SK-N-MC (cell line): Measurements from ENCODE around the gene BRI3BP.

ENCODE experiments used
- DNase-seq: peaks from one replicate; pipeline ENCODE4 v3.0.0-alpha.2; 2011; ENCODE audit warnings: low read depth, low spot score
- H3K27ac ChIP-seq: fragments of 200-600 bp; sonication (generic); 2 replicates; pipeline ENCODE4 v1.5.1; 2016; ENCODE audit warnings: mixed run types
- H3K36me3 ChIP-seq: fragments of 200-600 bp; sonication (generic); 2 replicates; pipeline ENCODE4 v1.6.1; 2017; ENCODE audit warnings: antibody characterized with exemption, low read length, mixed read lengths; ENCODE audit not compliant: insufficient read depth
- H3K4me3 ChIP-seq: fragments of 200-600 bp; sonication (generic); 2 replicates; pipeline ENCODE4 v1.5.1; 2016
- H3K9ac ChIP-seq: fragments of 200-600 bp; sonication (generic); 2 replicates; pipeline ENCODE4 v1.8.0; 2017; ENCODE audit warnings: mixed run types, mixed read lengths; ENCODE audit not compliant: insufficient read length
- H3K9me3 ChIP-seq: fragments of 200-600 bp; sonication (generic); 2 replicates; pipeline ENCODE4 v1.6.1; 2017; ENCODE audit warnings: low read depth, mild to moderate bottlenecking, antibody characterized with exemption, low read length, moderate library complexity, mixed read lengths
- EZH2 ChIP-seq: fragments of 200-600 bp; sonication (generic); IDR thresholded peaks from one replicate; pipeline ENCODE4 v1.6.1; 2017; ENCODE audit warnings: antibody characterized with exemption
- FOXP2 ChIP-seq: optimal IDR thresholded peaks from 2 replicates; pipeline ENCODE3; 2011; ENCODE audit warnings: mild to moderate bottlenecking, moderate library complexity; ENCODE audit not compliant: insufficient read depth; ENCODE audit errors: extremely low read length, control extremely low read depth
- POLR2AphosphoS5 ChIP-seq: IDR thresholded peaks from 2 replicates; pipeline ENCODE4 v1.6.1; 2012; ENCODE audit warnings: mild to moderate bottlenecking, low read depth, low read length, borderline replicate concordance

The BRI3BP gene

GRCh38 chr12:124967016-124967739, 26.3 kb upstream of the BRI3BP start:
- H3K9me3 ChIP-seq, result no peaks in the 10 kb centered on the region
- H3K9ac ChIP-seq, result no peak overlapping the region
- no peak overlapping the region for H3K27ac ChIP-seq
- no peak for TF ChIP-seq POLR2AphosphoS5
- no peak for TF ChIP-seq FOXP2
- TF ChIP-seq EZH2, result no peak
- peaks cover 66% of the 10 kb centered on the region for H3K36me3 ChIP-seq
- H3K4me3 ChIP-seq, result no peak overlapping the region
- no peak for DNase-seq

GRCh38 chr12:124968656-124969055, 24.8 kb upstream of the BRI3BP start:
- peaks cover 64% of the 10 kb centered on the region for H3K36me3 ChIP-seq
- H3K9ac ChIP-seq, result no peak overlapping the region
- no peak overlapping the region for H3K27ac ChIP-seq
- TF ChIP-seq FOXP2 (no peak), EZH2 (no peak), POLR2AphosphoS5 (no peak)
- H3K9me3 ChIP-seq, result no peaks in the 10 kb centered on the region
- no peak for DNase-seq
- no peak overlapping the region for H3K4me3 ChIP-seq

DNA sequence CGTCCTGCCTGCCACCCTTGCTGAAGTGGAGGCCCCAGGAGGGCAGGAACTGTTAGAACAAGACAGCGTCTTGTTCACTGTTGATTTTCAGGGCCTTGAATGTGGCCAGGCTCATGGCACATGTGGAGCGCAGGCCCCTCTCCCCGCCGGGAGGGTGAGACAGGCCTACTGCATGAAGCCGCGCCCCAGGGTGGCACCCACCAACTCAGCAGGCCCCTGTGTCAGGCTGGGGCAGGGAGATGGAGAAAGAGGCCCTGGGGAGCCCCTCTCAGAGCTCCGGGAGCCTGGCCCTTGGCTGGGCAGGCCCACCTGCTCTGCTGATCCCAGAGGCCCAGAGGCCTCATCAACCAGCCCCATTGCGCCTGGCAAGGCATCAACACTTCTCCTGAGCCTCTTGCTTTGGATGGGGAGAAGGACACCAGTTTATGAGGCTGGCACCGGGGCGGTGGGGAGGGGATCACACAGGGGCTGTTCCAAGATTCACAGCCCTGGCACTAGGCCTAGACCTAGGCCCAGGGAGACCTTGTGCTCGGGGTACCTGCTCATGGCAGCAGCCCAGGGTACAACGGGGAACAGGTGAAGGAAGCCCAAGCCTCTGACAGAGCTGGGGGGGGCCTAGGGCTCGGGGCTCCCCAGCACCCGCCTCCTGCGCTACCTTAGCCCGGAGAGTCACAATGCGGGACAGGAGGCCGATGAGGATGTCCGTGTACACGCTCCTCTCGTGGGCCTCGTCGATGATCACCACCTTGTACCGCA, 22.6 kb upstream of the BRI3BP start:
- H3K27ac ChIP-seq, result no peak overlapping the region
- H3K9ac ChIP-seq, result no peak overlapping the region
- no peak for DNase-seq
- no peak overlapping the region for H3K4me3 ChIP-seq
- H3K36me3 ChIP-seq, result peaks cover 59% of the 10 kb centered on the region; the same call in 1 of the 2 replicates
- TF ChIP-seq FOXP2 (no peak), EZH2 (no peak), POLR2AphosphoS5 (no peak)
- no peaks in the 10 kb centered on the region for H3K9me3 ChIP-seq

DNA sequence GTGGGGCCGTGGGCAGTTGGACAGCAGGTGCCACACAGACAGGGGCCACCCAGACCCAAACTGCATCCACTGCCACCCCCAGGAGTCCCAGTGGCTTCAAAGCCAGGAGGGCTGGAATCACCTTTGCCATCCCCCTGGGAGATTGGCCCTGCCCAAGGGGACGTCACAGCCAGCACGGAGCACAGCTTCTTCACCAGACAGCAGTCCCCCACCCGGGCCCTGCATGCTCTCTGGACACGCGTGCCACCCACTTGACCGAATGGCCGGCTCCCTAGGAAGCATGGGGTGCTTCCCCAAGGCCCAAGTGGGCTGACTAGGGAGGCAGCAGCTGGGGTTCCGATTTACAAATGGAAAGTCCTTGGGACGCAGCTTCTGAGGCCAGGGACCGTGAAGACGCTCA, 21.8 kb upstream of the BRI3BP start:
- no peak overlapping the region for H3K27ac ChIP-seq
- no peak overlapping the region for H3K9ac ChIP-seq
- H3K9me3 ChIP-seq, result no peaks in the 10 kb centered on the region
- H3K4me3 ChIP-seq, result no peak overlapping the region
- no peak for DNase-seq
- peaks cover 62% of the 10 kb centered on the region; the same call in 1 of the 2 replicates for H3K36me3 ChIP-seq
- TF ChIP-seq FOXP2 (no peak), EZH2 (no peak), POLR2AphosphoS5 (no peak)

- no peaks in the 10 kb centered on the region for H3K9me3 ChIP-seq
- H3K4me3 ChIP-seq, result no peak overlapping the region
- DNase-seq, result no peak
- TF ChIP-seq FOXP2 (no peak), EZH2 (no peak), POLR2AphosphoS5 (no peak)
- H3K36me3 ChIP-seq, result peaks cover 60% of the 10 kb centered on the region; the same call in 1 of the 2 replicates
- no peak overlapping the region for H3K27ac ChIP-seq
- no peak overlapping the region for H3K9ac ChIP-seq
These were observed 21.2 kb upstream of the BRI3BP start for GRCh38 chr12:124972211-124972610.

- H3K9me3 ChIP-seq, result no peaks in the 10 kb centered on the region
- H3K36me3 ChIP-seq, result peaks cover 71% of the 10 kb centered on the region
- no peak for TF ChIP-seq FOXP2
- TF ChIP-seq POLR2AphosphoS5, result no peak
- TF ChIP-seq EZH2, result no peak
- H3K9ac ChIP-seq, result no peak overlapping the region
- H3K27ac ChIP-seq, result no peak overlapping the region
- DNase-seq, result no peak
- H3K4me3 ChIP-seq, result no peak overlapping the region
These were observed 18.2 kb upstream of the BRI3BP start for GRCh38 chr12:124975276-124975675.

DNA sequence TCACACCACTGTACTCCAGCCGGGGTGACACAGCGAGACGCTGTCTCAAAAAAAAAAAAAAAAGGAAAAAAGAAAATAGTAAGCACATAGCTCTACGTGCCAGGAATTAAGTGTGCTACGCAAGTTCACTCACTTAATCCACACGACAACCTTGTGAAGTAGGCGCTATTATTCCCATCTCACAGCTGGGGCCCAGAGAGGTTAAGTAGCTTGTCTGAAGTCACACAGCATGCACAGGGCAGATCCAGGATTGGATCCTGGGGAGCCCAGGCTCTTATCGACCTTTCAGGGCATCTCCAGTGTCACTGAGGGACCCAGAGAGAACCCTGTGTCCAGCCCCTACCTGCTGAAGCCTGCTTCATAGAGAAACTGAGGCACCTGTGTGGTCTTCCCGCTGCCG, 16.4 kb upstream of the BRI3BP start:
- Histone ChIP-seq H3K4me3 (no peak overlapping the region), H3K36me3 (peaks cover 67% of the 10 kb centered on the region), H3K9me3 (no peaks in the 10 kb centered on the region), H3K27ac (no peak overlapping the region), H3K9ac (no peak overlapping the region)
- TF ChIP-seq EZH2, result no peak
- TF ChIP-seq FOXP2, result no peak
- TF ChIP-seq POLR2AphosphoS5, result no peak
- no peak for DNase-seq

- DNase-seq, result no peak
These were observed 13.9 kb upstream of the BRI3BP start for GRCh38 chr12:124979568-124979967.

More at GRCh38 chr12:124979568-124979967, 13.9 kb upstream of the BRI3BP start:
- H3K9ac ChIP-seq, result no peak overlapping the region
- no peak overlapping the region for H3K27ac ChIP-seq
- TF ChIP-seq EZH2 (no peak), POLR2AphosphoS5 (no peak), FOXP2 (no peak)
- peaks cover 70% of the 10 kb centered on the region for H3K36me3 ChIP-seq
- no peak overlapping the region for H3K4me3 ChIP-seq
- H3K9me3 ChIP-seq, result no peaks in the 10 kb centered on the region
